Upper lobe of left lung (tissue), 4 donors: Measurements from ENCODE around the gene POLN.

Source experiments
- CTCF ChIP-seq, 6 experiments: fragments of 450-650 bp in 4 of 6; fragments of 200-600 bp in 2 of 6; sonication (generic) in 2 of 6; IDR thresholded peaks; one replicate each; pipeline ENCODE4 v1.5.1; 2016 to 2019; ENCODE audit warnings: antibody characterized with exemption in 6 of 6
- POLR2A ChIP-seq, 4 donors: fragments of 450-650 bp; IDR thresholded peaks; one replicate each; pipeline ENCODE4 v1.5.1; 2016 to 2017; ENCODE audit warnings: antibody characterized with exemption in 4 of 4, mild to moderate bottlenecking in 2 of 4

- TF ChIP-seq POLR2A (IDR thresholded peaks at IDR 0.05) = no peak
- TF ChIP-seq CTCF (IDR thresholded peaks at IDR 0.05) = no peak
Measured at GRCh38 chr4:2104556-2105345, 137.2 kb downstream of the POLN start.
